ENCODE results near the gene NUP188. TPM values are rescaled to one million over a fixed set of nuclear protein-coding genes. Genes with fewer than 3 reads are reported as not detected.
A peak's percentile ranks its signal among the peaks of the same experiment; 100 is the strongest.

NUP188 gene
- total and polyA plus RNA-seq, 4 donors, result 30.3 to 43.6 (median 32.5) TPM

DNA sequence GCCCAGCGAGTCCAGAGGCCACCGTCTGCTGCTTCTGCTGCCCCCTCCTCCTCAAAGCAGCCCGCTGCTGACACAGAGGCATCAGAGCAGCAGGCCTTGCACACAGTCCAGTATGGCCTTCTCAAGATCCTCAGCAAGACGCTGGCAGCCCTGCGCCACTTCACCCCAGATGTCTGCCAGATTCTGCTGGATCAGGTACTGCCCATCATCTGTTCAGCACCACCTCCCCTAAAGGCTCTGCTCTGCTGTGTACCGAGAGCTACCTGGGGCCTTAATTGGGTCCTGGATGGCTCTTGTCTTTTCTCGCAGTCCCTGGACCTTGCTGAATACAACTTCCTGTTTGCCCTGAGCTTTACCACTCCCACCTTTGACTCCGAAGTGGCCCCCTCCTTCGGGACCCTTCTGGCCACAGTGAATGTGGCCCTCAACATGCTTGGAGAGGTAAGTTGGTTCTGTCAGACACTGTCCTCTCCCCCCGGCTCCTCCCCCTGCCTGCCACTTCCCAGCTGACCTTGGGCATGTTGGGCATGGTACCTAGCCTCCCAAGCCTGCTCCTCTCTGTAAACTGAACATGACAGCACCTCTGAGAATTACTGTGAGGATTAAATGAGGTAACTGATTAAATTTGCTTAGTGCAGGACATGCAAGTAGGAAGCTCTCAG lies 58.0 kb downstream of the NUP188 start:
- Histone ChIP-seq H3K36me3 (ENCODE audit: control insufficient read depth, insufficient read depth, low read length) (peaks cover 97% of the 10 kb centered on the region), H3K4me1 (ENCODE audit: control insufficient read depth, insufficient read depth, low read length) (peaks cover 16% of the 10 kb centered on the region), H3K9me3 (ENCODE audit: control insufficient read depth, insufficient read depth, low read length) (no peaks in the 10 kb centered on the region), H3K27ac (ENCODE audit: low read depth, low read length) (no peak overlapping the region), H3K27me3 (ENCODE audit: control insufficient read depth, insufficient read depth, low read length) (no peaks in the 10 kb centered on the region), H3K4me3 (ENCODE audit: low read depth, low read length) (no peak overlapping the region)
- WGBS (ENCODE audit: insufficient coverage), result 81% methylated on average over 9 of the region's 10 CpGs
- no peak for DNase-seq (ENCODE audit: low read depth in 4 of 6, low spot score in 6 of 6)

- WGBS (ENCODE audit: insufficient coverage), result 69% methylated on average over 15 of the region's 21 CpGs
These were observed 59.0 kb downstream of the NUP188 start for GRCh38 chr9:129006328-129007034.

DNA sequence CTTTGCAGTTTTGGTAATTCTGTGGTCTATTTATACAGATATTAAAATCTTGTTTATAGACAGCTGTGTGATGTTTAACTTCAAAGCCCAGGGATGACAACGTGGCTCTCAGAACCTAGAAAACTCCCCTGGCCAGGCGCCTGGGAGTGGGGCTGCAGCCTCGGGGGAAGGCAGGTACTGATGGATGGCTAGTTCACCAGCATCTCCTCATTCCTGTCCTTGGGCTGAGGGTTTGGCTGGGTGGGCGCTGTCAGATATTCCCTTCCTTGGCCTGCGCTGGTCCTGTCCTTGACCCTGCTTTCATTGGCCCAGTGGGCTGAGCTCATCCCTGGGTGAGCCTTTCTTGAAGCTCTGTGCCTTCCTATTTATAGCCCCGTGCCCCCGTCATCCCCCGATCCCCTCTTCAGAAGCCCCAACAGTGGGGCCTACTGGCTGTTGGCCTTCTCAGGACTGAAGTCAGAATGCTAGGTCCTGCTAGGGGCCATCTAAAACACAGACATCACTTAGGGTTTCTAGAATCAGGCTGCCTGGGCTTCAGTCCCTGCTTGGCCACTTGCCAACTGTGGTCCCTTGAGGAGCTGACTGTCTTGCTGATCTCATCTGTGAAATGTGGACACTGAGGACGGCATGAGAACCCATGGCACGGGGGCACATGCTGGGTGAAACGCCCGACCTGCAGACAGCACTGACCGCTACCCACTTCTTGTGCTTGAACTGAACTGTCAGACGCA lies 59.7 kb downstream of the NUP188 start:
- WGBS (ENCODE audit: insufficient coverage), result 83% methylated on average over 11 of the region's 14 CpGs
- DNase-seq (ENCODE audit: low read depth in 4 of 6, low spot score in 6 of 6), result no peak
- Histone ChIP-seq H3K4me3 (ENCODE audit: low read depth, low read length) (no peak overlapping the region), H3K9me3 (ENCODE audit: control insufficient read depth, insufficient read depth, low read length) (no peaks in the 10 kb centered on the region), H3K36me3 (ENCODE audit: control insufficient read depth, insufficient read depth, low read length) (peaks cover 97% of the 10 kb centered on the region), H3K27ac (ENCODE audit: low read depth, low read length) (no peak overlapping the region), H3K27me3 (ENCODE audit: control insufficient read depth, insufficient read depth, low read length) (no peaks in the 10 kb centered on the region), H3K4me1 (ENCODE audit: control insufficient read depth, insufficient read depth, low read length) (peaks cover 16% of the 10 kb centered on the region)

More at GRCh38 chr9:129006328-129007034, 59.0 kb downstream of the NUP188 start:
- H3K4me1 ChIP-seq (ENCODE audit: control insufficient read depth, insufficient read depth, low read length), result peaks cover 16% of the 10 kb centered on the region
- no peaks in the 10 kb centered on the region for H3K27me3 ChIP-seq (ENCODE audit: control insufficient read depth, insufficient read depth, low read length)
- DNase-seq (ENCODE audit: low read depth in 4 of 6, low spot score in 6 of 6), result peak in 4 of 6 donors; percentile 29 to 83 (median 64)
- no peak overlapping the region for H3K4me3 ChIP-seq (ENCODE audit: low read depth, low read length)
- H3K9me3 ChIP-seq (ENCODE audit: control insufficient read depth, insufficient read depth, low read length), result no peaks in the 10 kb centered on the region
- peaks cover 97% of the 10 kb centered on the region for H3K36me3 ChIP-seq (ENCODE audit: control insufficient read depth, insufficient read depth, low read length)
- no peak overlapping the region for H3K27ac ChIP-seq (ENCODE audit: low read depth, low read length)

- no peak for DNase-seq (ENCODE audit: low read depth in 4 of 6, low spot score in 6 of 6)
- no peaks in the 10 kb centered on the region for H3K9me3 ChIP-seq (ENCODE audit: control insufficient read depth, insufficient read depth, low read length)
- no peaks in the 10 kb centered on the region for H3K27me3 ChIP-seq (ENCODE audit: control insufficient read depth, insufficient read depth, low read length)
- peaks cover 16% of the 10 kb centered on the region for H3K4me1 ChIP-seq (ENCODE audit: control insufficient read depth, insufficient read depth, low read length)
- peaks cover 97% of the 10 kb centered on the region for H3K36me3 ChIP-seq (ENCODE audit: control insufficient read depth, insufficient read depth, low read length)
- H3K27ac ChIP-seq (ENCODE audit: low read depth, low read length), result no peak overlapping the region
- H3K4me3 ChIP-seq (ENCODE audit: low read depth, low read length), result no peak overlapping the region
- 91% methylated on average over 17 of the region's 18 CpGs for WGBS (ENCODE audit: insufficient coverage)
These were observed 60.4 kb downstream of the NUP188 start for GRCh38 chr9:129007766-129008468.

- H3K27me3 ChIP-seq (ENCODE audit: control insufficient read depth, insufficient read depth, low read length), result no peaks in the 10 kb centered on the region
- H3K27ac ChIP-seq (ENCODE audit: low read depth, low read length), result no peak overlapping the region
- 94% methylated on average over 6 of the region's 6 CpGs for WGBS (ENCODE audit: insufficient coverage)
- peaks cover 97% of the 10 kb centered on the region for H3K36me3 ChIP-seq (ENCODE audit: control insufficient read depth, insufficient read depth, low read length)
- DNase-seq (ENCODE audit: low read depth in 4 of 6, low spot score in 6 of 6), result no peak
- H3K9me3 ChIP-seq (ENCODE audit: control insufficient read depth, insufficient read depth, low read length), result no peaks in the 10 kb centered on the region
- no peak overlapping the region for H3K4me3 ChIP-seq (ENCODE audit: low read depth, low read length)
- peaks cover 16% of the 10 kb centered on the region for H3K4me1 ChIP-seq (ENCODE audit: control insufficient read depth, insufficient read depth, low read length)
These were observed 61.0 kb downstream of the NUP188 start for GRCh38 chr9:129008469-129008965.

DNA sequence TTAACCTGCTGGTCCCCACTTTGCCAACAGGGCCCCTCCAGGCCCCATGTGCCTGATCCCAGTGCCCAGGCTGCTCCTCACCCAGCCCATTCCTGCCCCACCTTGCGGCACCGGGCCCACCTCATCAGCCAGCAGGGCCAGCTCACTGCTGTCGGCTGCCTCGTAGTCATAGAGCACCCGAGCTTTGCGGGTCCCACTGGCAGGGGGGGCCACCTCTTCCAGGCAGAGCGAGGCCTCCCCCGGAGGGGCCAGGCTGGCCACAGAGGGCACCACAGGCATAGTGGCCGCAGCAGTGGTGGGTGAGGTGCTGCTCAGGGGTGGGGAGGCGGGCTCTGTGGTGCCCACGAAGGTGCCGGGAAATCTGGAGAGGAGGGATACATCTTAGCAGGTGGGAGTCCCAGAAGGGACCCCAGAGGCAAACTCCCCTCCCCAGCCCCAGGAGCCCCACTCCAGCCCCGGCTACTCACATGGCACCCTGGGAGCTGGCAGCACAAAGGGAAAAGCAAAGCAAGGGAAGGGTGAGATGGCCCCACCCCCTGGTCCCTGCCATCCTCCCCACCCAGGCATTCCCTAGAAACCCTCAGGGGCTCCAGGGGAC lies 61.6 kb downstream of the NUP188 start:
- WGBS (ENCODE audit: insufficient coverage), result 85% methylated on average over 9 of the region's 13 CpGs
- no peak overlapping the region for H3K27ac ChIP-seq (ENCODE audit: low read depth, low read length)
- H3K4me1 ChIP-seq (ENCODE audit: control insufficient read depth, insufficient read depth, low read length), result peaks cover 16% of the 10 kb centered on the region

GRCh38 chr9:129009584-129010141 lies 62.2 kb downstream of the NUP188 start:
- no peak overlapping the region for H3K4me3 ChIP-seq (ENCODE audit: low read depth, low read length)
- peaks cover 16% of the 10 kb centered on the region for H3K4me1 ChIP-seq (ENCODE audit: control insufficient read depth, insufficient read depth, low read length)
- 85% methylated on average over 14 of the region's 17 CpGs for WGBS (ENCODE audit: insufficient coverage)
- no peak for DNase-seq (ENCODE audit: low read depth in 4 of 6, low spot score in 6 of 6)
- H3K9me3 ChIP-seq (ENCODE audit: control insufficient read depth, insufficient read depth, low read length), result no peaks in the 10 kb centered on the region
- no peak overlapping the region for H3K27ac ChIP-seq (ENCODE audit: low read depth, low read length)
- H3K36me3 ChIP-seq (ENCODE audit: control insufficient read depth, insufficient read depth, low read length), result peaks cover 100% of the 10 kb centered on the region
- H3K27me3 ChIP-seq (ENCODE audit: control insufficient read depth, insufficient read depth, low read length), result no peaks in the 10 kb centered on the region

More for the DNA sequence above, 61.6 kb downstream of the NUP188 start:
- Histone ChIP-seq H3K27me3 (ENCODE audit: control insufficient read depth, insufficient read depth, low read length) (no peaks in the 10 kb centered on the region), H3K4me3 (ENCODE audit: low read depth, low read length) (no peak overlapping the region), H3K36me3 (ENCODE audit: control insufficient read depth, insufficient read depth, low read length) (peaks cover 100% of the 10 kb centered on the region), H3K9me3 (ENCODE audit: control insufficient read depth, insufficient read depth, low read length) (no peaks in the 10 kb centered on the region)
- no peak for DNase-seq (ENCODE audit: low read depth in 4 of 6, low spot score in 6 of 6)

DNA sequence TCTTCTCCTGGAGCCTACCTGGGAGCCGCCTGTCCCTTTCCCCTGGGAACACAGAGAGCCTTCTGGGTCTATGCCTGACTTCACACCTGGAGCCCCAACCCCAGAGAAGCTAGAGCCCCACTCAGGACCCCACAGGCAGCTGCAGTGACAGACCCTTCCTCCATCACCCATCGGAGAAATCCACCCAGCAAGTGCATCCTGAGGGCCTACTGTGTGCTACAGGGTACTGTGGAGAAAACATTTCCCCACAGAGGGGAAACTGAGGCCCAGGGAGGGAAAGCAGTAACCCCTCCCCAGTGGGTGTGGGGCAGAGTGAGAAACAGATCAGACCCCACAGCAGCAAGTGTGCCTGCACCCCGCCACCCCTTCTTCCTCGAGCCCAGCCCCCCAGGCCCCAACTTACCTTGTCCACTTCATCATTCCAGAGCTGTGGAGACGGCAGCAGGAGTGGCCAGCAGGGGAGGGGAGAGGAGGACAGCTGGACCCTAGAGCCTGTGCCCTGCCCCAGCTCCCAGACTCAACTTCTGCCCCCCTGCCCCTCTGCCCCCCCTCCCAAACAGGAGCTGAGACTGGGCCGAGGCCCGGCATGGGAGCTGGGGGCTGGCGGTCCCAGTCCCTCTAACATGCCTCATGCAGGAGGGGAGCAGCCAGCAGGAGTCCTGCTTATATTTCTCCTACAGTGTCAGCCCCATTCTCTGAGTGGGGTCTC lies 62.9 kb downstream of the NUP188 start:
- no peak overlapping the region for H3K27ac ChIP-seq (ENCODE audit: low read depth, low read length)
- no peak for DNase-seq (ENCODE audit: low read depth in 4 of 6, low spot score in 6 of 6)
- H3K9me3 ChIP-seq (ENCODE audit: control insufficient read depth, insufficient read depth, low read length), result no peaks in the 10 kb centered on the region
- no peaks in the 10 kb centered on the region for H3K27me3 ChIP-seq (ENCODE audit: control insufficient read depth, insufficient read depth, low read length)
- WGBS (ENCODE audit: insufficient coverage), result 87% methylated on average over 5 of the region's 8 CpGs
- no peak overlapping the region for H3K4me3 ChIP-seq (ENCODE audit: low read depth, low read length)
- peaks cover 16% of the 10 kb centered on the region for H3K4me1 ChIP-seq (ENCODE audit: control insufficient read depth, insufficient read depth, low read length)
- peaks cover 97% of the 10 kb centered on the region for H3K36me3 ChIP-seq (ENCODE audit: control insufficient read depth, insufficient read depth, low read length)
